Measurements from ENCODE around the gene BUD23. TPM values are rescaled to one million over a fixed set of nuclear protein-coding genes. Genes with fewer than 3 reads are reported as not detected.
A peak's percentile ranks its signal among the peaks of the same experiment; 100 is the strongest.

Gene BUD23, protein sequence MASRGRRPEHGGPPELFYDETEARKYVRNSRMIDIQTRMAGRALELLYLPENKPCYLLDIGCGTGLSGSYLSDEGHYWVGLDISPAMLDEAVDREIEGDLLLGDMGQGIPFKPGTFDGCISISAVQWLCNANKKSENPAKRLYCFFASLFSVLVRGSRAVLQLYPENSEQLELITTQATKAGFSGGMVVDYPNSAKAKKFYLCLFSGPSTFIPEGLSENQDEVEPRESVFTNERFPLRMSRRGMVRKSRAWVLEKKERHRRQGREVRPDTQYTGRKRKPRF
- total RNA-seq: 10 to 100 TPM; 22.5 to 50.6 (median 39.3) TPM

DNA sequence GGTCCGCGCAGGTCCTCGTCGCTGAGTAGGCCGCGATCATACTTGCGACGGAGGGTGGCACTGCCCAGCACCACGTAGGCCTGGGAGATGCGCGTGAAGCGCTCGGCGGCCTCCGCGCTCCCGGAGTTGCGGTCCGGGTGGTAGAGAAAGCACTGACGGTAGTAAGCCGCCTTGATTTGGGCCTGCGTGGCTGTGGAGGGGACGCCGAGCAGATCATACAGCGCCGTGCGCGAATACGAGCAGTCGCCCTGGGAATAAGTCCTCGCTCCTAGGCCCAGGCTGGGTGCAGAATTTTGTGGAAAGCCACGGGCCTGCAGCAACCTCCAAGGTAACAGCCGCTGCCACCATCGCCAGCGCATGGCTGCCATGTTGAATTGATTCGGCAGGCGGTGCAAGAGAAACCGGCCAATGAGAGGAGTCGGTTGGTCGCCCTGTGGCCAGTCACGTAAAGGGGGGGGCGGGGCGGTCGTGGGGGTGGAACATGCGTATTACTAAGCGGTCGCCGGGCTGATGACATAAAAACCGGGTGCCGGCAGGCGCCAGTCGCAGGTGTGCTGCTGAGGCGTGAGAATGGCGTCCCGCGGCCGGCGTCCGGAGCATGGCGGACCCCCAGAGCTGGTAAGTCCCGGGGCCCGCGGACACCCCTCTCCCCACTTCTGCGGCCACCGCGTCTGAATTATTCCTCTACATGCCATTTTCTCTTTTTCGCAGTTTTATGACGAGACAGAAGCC, at the start of gene BUD23, which contains the start of gene DNAJC30:
BUD23 (plus strand) TSS at position 542 of the 732 bp plus-strand sequence; CDS start at position 571, 29 bp downstream.
DNAJC30 (minus strand) TSS at position 398 of the 732 bp plus-strand sequence; CDS start at position 368, 30 bp downstream.
- peak; percentile 62 to 86 for TF ChIP-seq EP300 (IDR thresholded peaks at IDR 0.05)
- TF ChIP-seq POLR2A (IDR thresholded peaks at IDR 0.05): peak; percentile 16 to 60
- TF ChIP-seq, protein P1, sequence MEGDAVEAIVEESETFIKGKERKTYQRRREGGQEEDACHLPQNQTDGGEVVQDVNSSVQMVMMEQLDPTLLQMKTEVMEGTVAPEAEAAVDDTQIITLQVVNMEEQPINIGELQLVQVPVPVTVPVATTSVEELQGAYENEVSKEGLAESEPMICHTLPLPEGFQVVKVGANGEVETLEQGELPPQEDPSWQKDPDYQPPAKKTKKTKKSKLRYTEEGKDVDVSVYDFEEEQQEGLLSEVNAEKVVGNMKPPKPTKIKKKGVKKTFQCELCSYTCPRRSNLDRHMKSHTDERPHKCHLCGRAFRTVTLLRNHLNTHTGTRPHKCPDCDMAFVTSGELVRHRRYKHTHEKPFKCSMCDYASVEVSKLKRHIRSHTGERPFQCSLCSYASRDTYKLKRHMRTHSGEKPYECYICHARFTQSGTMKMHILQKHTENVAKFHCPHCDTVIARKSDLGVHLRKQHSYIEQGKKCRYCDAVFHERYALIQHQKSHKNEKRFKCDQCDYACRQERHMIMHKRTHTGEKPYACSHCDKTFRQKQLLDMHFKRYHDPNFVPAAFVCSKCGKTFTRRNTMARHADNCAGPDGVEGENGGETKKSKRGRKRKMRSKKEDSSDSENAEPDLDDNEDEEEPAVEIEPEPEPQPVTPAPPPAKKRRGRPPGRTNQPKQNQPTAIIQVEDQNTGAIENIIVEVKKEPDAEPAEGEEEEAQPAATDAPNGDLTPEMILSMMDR (IDR thresholded peaks at IDR 0.05): peak in 2 of 5 experiments; percentile 41 to 48
- DNase-seq (ENCODE audit: low spot score in 2 of 2): peak; percentile 98 to 99
- WGBS, 2 donors: 0% methylated on average over 22 to 42 of the region's 68 CpGs
- no peaks in the 10 kb centered on the region for H3K27me3 ChIP-seq
- H3K36me3 ChIP-seq: peaks cover 0 to 54% (median 4%) of the 10 kb centered on the region in 3 donors
- peak within 1 kb of the TSS; percentile 46 to 88 (median 82) for H3K27ac ChIP-seq
- H3K4me1 ChIP-seq: peaks cover 7 to 45% (median 14%) of the 10 kb centered on the region in 4 donors
- H3K4me3 ChIP-seq: peak within 1 kb of the TSS; percentile 63 to 95 (median 78)
- no peaks in the 10 kb centered on the region for H3K9me3 ChIP-seq

DNA sequence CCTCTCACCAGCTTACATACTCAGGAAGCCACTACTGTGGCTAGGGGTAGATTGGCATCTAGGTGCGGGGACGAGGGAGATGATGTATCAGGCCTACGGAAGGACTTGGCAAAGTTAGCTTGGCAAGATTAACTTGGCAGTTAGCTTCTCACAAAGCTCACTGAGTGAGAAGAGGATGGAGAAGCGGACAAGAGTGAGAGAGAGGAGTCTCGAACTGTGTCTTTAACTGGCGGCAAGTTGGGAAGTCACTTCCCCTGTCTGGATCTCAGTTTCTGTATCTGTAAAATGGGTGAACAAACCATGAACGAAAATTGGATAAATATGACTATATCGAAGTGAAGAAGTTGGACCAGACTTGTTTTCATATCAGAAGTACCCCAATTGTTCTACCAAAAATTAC, 49.6 kb upstream of the BUD23 start:
- Histone ChIP-seq H3K27ac (no peak overlapping the region), H3K4me1 (no peaks in the 10 kb centered on the region), H3K36me3 (no peaks in the 10 kb centered on the region), H3K9me3 (no peaks in the 10 kb centered on the region), H3K4me3 (no peak overlapping the region), H3K27me3 (peaks cover 0 to 50% of the 10 kb centered on the region in 2 donors)
- no peak for DNase-seq (ENCODE audit: low spot score in 2 of 2)
- TF ChIP-seq, protein P1 (IDR thresholded peaks at IDR 0.05): no peak
- TF ChIP-seq EP300 (IDR thresholded peaks at IDR 0.05) (no peak), POLR2A (IDR thresholded peaks at IDR 0.05) (no peak)
- 86 to 89% methylated on average over 8 of the region's 8 CpGs for WGBS, 2 donors

DNA sequence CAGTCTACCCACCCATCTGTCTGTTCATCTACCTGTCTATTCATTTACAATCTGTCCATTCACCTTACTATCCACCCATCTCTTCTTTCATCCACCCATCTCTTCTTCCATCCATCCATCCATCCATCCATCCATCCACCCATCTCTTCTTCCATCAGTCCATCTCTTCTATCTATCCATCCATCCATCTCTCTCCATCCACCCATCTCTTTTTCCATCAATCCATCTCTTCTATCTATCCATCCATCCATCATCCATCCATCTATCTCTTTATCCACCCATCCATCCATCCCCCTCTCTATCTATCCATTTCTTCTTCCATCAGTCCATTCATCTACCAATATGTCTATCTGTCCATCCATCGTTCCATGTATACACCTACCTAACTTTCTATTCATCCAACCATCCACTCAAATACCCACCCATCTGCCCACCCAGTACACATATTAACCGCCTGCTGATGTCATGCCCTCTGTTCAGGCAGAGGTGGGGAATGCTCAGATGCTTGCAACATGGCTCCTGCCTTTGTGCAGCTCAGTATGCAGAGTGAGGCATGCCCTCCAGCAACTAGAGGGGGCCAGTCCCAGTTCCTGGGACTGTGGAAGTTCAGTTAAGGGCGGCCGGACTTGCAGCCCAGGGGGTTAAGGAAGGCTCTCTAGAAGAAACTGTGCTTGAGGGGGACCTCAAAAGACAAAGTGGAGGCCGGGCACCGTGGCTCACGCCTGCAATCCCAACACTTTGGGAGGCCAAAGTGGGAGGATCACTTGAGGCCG, 47.8 kb upstream of the BUD23 start:
- Histone ChIP-seq H3K36me3 (no peaks in the 10 kb centered on the region), H3K9me3 (peaks cover 0 to under 1% (median 0%) of the 10 kb centered on the region in 4 donors), H3K27ac (no peak overlapping the region), H3K4me1 (no peaks in the 10 kb centered on the region), H3K4me3 (no peak overlapping the region), H3K27me3 (peaks cover 0 to 40% of the 10 kb centered on the region in 2 donors)
- 86 to 93% methylated on average over 8 of the region's 8 CpGs for WGBS, 2 donors
- no peak for DNase-seq (ENCODE audit: low spot score in 2 of 2)
- TF ChIP-seq, protein P1 (IDR thresholded peaks at IDR 0.05): no peak

DNA sequence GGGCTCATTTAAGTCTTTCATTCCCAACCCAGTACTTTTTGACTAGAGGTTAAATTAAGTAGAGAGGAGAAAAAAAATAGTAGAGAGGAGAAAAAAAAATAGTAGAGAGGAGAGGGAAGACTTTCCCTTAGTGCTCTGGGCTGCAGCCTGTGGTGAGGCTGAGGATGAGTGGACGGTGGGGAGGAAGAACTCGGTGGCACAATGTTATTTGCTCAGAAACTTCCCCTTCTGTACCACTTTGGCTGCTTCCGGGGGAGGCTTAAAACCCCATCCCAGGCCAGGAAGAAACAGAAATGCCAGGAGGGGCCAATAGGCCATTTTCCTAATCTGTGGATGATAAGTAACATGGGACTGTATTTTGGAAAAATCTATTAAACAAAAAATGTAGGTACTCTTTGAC, 44.5 kb upstream of the BUD23 start:
- Histone ChIP-seq H3K36me3 (no peaks in the 10 kb centered on the region), H3K4me1 (no peaks in the 10 kb centered on the region), H3K27ac (no peak overlapping the region), H3K4me3 (no peak overlapping the region), H3K9me3 (peaks cover 0 to 18% (median 0%) of the 10 kb centered on the region in 4 donors), H3K27me3 (peaks cover 0 to 26% of the 10 kb centered on the region in 2 donors)
- 50 to 62% methylated on average over 3 of the region's 3 CpGs for WGBS, 2 donors
- no peak for DNase-seq (ENCODE audit: low spot score in 2 of 2)
- TF ChIP-seq, protein P1 (IDR thresholded peaks at IDR 0.05): no peak
- TF ChIP-seq EP300 (IDR thresholded peaks at IDR 0.05) (no peak), POLR2A (IDR thresholded peaks at IDR 0.05) (no peak)

All from tibial nerve (tissue), 4 donors.